Keratinocyte (primary cell): ENCODE data around the gene ENDOG.

Source experiments
- EZH2 ChIP-seq: IDR thresholded peaks from one replicate; pipeline ENCODE4 v1.6.1; 2012; ENCODE audit warnings: inconsistent platforms, mild to moderate bottlenecking, low read length, moderate library complexity
- TF ChIP-seq, protein P1 (sequence below), 3 experiments: IDR thresholded peaks in 1 of 3; conservative IDR thresholded peaks in 1 of 3; optimal IDR thresholded peaks in 1 of 3; 2 replicates in 2 of 3; 3 replicates in 1 of 3; pipeline versions ENCODE3 to v1.5.1; 2011; ENCODE audit warnings: low read length in 3 of 3, mild to moderate bottlenecking in 3 of 3, moderate library complexity in 2 of 3, control low read depth in 1 of 3, inconsistent platforms in 1 of 3; ENCODE audit not compliant: insufficient read depth in 2 of 3; ENCODE audit errors: extremely low read depth in 1 of 3

- TF ChIP-seq, protein P1, sequence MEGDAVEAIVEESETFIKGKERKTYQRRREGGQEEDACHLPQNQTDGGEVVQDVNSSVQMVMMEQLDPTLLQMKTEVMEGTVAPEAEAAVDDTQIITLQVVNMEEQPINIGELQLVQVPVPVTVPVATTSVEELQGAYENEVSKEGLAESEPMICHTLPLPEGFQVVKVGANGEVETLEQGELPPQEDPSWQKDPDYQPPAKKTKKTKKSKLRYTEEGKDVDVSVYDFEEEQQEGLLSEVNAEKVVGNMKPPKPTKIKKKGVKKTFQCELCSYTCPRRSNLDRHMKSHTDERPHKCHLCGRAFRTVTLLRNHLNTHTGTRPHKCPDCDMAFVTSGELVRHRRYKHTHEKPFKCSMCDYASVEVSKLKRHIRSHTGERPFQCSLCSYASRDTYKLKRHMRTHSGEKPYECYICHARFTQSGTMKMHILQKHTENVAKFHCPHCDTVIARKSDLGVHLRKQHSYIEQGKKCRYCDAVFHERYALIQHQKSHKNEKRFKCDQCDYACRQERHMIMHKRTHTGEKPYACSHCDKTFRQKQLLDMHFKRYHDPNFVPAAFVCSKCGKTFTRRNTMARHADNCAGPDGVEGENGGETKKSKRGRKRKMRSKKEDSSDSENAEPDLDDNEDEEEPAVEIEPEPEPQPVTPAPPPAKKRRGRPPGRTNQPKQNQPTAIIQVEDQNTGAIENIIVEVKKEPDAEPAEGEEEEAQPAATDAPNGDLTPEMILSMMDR (optimal IDR thresholded peaks at IDR 0.05 in 1 of 3, IDR thresholded peaks at IDR 0.05 in 1 of 3, conservative IDR thresholded peaks at IDR 0.05 in 1 of 3; ENCODE audit: extremely low read depth in 1 of 3, insufficient read depth in 2 of 3, low read length in 3 of 3) = no peak
- TF ChIP-seq EZH2 = no peak
Observed at GRCh38 chr9:128822407-128823042, 4.2 kb downstream of the ENDOG start.
